ENCODE data around the gene SFMBT2.

SFMBT2 gene

DNA sequence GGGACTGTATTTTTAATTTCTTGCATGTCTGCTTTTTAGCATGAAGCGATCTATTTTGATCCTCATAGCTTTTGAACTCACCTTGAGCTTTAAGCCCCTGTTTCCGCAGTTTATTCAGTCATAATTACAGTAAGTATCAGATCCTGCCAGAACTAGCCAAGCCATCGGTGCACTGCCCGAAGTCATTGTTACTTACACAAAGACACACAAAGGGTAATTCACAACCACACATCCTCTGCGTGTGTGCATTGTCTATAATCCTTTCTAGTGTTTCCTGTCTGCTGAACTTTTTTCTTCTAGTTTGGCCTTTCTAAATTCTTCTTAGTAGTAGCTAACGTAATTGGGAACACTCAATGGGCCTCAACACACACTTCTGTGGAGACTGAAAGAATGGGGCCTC is 133.0 kb downstream of the SFMBT2 start:
- H3K4me3 ChIP-seq (ENCODE audit: low read depth, low read length), result no peak overlapping the region
- no peak for DNase-seq (ENCODE audit: low read depth)
- TF ChIP-seq, protein P1, sequence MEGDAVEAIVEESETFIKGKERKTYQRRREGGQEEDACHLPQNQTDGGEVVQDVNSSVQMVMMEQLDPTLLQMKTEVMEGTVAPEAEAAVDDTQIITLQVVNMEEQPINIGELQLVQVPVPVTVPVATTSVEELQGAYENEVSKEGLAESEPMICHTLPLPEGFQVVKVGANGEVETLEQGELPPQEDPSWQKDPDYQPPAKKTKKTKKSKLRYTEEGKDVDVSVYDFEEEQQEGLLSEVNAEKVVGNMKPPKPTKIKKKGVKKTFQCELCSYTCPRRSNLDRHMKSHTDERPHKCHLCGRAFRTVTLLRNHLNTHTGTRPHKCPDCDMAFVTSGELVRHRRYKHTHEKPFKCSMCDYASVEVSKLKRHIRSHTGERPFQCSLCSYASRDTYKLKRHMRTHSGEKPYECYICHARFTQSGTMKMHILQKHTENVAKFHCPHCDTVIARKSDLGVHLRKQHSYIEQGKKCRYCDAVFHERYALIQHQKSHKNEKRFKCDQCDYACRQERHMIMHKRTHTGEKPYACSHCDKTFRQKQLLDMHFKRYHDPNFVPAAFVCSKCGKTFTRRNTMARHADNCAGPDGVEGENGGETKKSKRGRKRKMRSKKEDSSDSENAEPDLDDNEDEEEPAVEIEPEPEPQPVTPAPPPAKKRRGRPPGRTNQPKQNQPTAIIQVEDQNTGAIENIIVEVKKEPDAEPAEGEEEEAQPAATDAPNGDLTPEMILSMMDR (IDR thresholded peaks at IDR 0.05; ENCODE audit: low read depth, low read length, missing control alignments), result no peak
- in situ Hi-C loops (cut with HindIII; ENCODE audit: low sequenced_read_pairs), result no loop called here

DNA sequence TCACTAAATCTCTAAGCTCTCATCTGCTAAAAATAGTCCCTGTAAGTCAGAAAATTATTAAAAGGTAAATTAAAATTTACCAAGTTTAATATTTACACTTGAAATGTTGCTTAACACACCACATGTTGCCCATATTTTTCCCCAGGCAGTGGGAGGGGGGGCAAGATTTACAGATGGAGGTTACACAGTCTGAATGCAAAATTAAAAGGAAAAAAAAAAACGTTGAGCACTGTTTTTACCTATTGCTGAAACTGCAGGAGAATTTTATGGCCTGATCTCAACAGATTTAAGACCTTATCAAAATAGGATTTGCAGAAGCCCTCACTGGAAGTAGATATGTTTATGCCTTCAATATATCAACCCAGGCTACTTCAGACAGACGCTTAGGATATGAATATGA is 133.4 kb downstream of the SFMBT2 start:
- no peak for DNase-seq (ENCODE audit: low read depth)
- H3K4me3 ChIP-seq (ENCODE audit: low read depth, low read length), result no peak overlapping the region
- in situ Hi-C loops (cut with HindIII; ENCODE audit: low sequenced_read_pairs), result no loop called here
- TF ChIP-seq, protein P1 (IDR thresholded peaks at IDR 0.05; ENCODE audit: low read depth, low read length, missing control alignments), result no peak

GRCh38 chr10:7275761-7276440 is 134.9 kb downstream of the SFMBT2 start:
- in situ Hi-C loops (cut with HindIII; ENCODE audit: low sequenced_read_pairs), result no loop called here
- no peak for DNase-seq (ENCODE audit: low read depth)
- TF ChIP-seq, protein P1 (IDR thresholded peaks at IDR 0.05; ENCODE audit: low read depth, low read length, missing control alignments), result no peak
- H3K4me3 ChIP-seq (ENCODE audit: low read depth, low read length), result no peak overlapping the region

DNA sequence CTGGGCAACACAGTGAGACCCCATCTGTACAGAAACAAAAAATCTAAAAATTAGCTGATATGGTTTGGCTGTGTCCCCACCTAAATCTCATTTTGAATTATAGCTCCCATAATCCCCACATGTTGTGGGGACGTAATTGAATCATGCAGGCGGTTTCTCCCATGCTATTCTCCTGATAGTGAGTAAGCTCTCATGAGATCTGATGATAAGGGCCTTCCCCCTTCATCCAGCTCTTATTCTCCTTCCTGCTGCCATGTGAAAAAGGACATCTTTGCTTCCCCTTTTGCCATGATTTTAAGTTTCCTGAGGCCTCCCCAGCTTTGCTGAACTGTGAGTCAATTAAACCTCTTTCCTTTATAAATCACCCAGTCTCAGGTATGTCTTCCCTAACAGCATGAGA is 136.5 kb downstream of the SFMBT2 start:
- no peak for DNase-seq (ENCODE audit: low read depth)
- TF ChIP-seq, protein P1 (IDR thresholded peaks at IDR 0.05; ENCODE audit: low read depth, low read length, missing control alignments), result no peak
- in situ Hi-C loops (cut with HindIII; ENCODE audit: low sequenced_read_pairs), result no loop called here
- no peak overlapping the region for H3K4me3 ChIP-seq (ENCODE audit: low read depth, low read length)

DNA sequence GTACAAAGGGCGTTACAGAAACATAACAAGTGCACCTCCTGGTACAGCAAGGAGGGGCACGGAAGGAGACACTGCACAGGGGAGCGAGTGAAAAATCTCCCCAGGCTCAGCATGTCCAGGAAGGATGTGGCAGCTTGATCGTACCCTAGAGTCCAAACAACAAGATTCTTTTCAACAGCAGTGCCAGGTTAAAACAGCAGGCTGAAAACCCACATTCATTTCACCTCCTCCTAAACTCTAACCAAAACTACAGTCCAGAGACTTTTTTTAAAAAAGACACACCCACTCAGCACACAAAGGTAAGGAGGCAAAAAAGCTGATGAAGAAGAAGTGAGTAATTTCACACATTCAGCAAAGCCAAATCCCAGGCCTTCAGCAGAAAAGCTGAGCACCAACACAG is 138.8 kb downstream of the SFMBT2 start:
- in situ Hi-C loops (cut with HindIII; ENCODE audit: low sequenced_read_pairs), result no loop called here
- no peak overlapping the region for H3K4me3 ChIP-seq (ENCODE audit: low read depth, low read length)
- no peak for DNase-seq (ENCODE audit: low read depth)
- TF ChIP-seq, protein P1 (IDR thresholded peaks at IDR 0.05; ENCODE audit: low read depth, low read length, missing control alignments), result no peak

DNA sequence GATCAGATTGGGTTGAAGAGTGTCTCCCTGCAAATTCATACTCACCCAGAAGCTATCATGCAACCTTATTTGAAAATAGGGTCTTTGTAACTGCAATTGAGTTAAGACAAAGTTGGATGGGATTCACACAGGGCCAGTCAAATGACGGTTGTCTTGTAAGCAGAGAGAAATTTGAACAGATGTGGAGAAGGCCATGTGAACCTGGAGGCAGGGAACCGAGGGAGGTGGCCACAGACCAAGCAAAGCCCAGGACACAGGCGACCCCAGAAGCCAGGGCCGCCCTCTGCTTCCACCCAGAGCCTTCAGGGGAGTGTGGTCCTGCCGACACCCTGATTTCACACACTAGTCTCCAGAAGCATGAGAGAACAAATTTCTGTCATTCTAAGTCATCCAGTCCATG is 140.8 kb downstream of the SFMBT2 start:
- in situ Hi-C loops (cut with HindIII; ENCODE audit: low sequenced_read_pairs), result no loop called here
- TF ChIP-seq, protein P1 (IDR thresholded peaks at IDR 0.05; ENCODE audit: low read depth, low read length, missing control alignments), result no peak
- DNase-seq (ENCODE audit: low read depth), result no peak
- H3K4me3 ChIP-seq (ENCODE audit: low read depth, low read length), result no peak overlapping the region

All from astrocyte of the cerebellum (primary cell).